KMS-11 (cell line): ENCODE results near the gene EGFL6.
"Not testable (repeated sequence)": the region's sequence is repeated elsewhere in the genome, so short reads cannot be mapped to it uniquely, and the experiment has no call there.

ENCODE experiments used
- H2AFZ ChIP-seq: fragments of 200-600 bp; sonication (generic); 2 replicates; pipeline ENCODE4 v1.6.1; 2016; ENCODE audit warnings: antibody characterized with exemption, mixed run types, low read depth
- H3K27ac ChIP-seq: fragments of 200-600 bp; sonication (generic); 2 replicates; pipeline ENCODE4 v1.6.1; 2016; ENCODE audit warnings: mild to moderate bottlenecking, mixed run types
- H3K27me3 ChIP-seq: fragments of 200-600 bp; sonication (generic); 2 replicates; pipeline ENCODE4 v1.6.1; 2017; ENCODE audit warnings: mild to moderate bottlenecking, low read depth, mixed run types, moderate library complexity; ENCODE audit not compliant: insufficient read depth
- H3K36me3 ChIP-seq: fragments of 200-600 bp; sonication (generic); 2 replicates; pipeline ENCODE4 v1.6.1; 2017; ENCODE audit warnings: mild to moderate bottlenecking, mixed run types; ENCODE audit not compliant: insufficient read depth
- H3K4me1 ChIP-seq: fragments of 200-600 bp; sonication (generic); 2 replicates; pipeline ENCODE4 v1.6.1; 2016; ENCODE audit warnings: mild to moderate bottlenecking, low read depth, mixed run types; ENCODE audit not compliant: poor library complexity, severe bottlenecking
- H3K4me2 ChIP-seq: fragments of 200-600 bp; sonication (generic); 2 replicates; pipeline ENCODE4 v1.7.0; 2016; ENCODE audit warnings: mild to moderate bottlenecking, mixed run types
- H3K4me3 ChIP-seq: fragments of 200-600 bp; sonication (generic); IDR thresholded peaks from 2 replicates; pipeline ENCODE4 v1.6.1; 2017; ENCODE audit warnings: low read depth, low read length, mixed read lengths; ENCODE audit not compliant: insufficient read depth
- H3K79me2 ChIP-seq: fragments of 200-600 bp; sonication (generic); 2 replicates; pipeline ENCODE4 v1.6.1; 2016; ENCODE audit warnings: low read depth, mixed run types; ENCODE audit not compliant: insufficient read depth
- H3K9ac ChIP-seq: fragments of 200-600 bp; sonication (generic); 2 replicates; pipeline ENCODE4 v1.6.1; 2016; ENCODE audit warnings: mild to moderate bottlenecking, mixed run types
- H4K20me1 ChIP-seq: fragments of 200-600 bp; sonication (generic); 2 replicates; pipeline ENCODE4 v1.6.1; 2016; ENCODE audit warnings: mild to moderate bottlenecking, mixed run types; ENCODE audit not compliant: insufficient read depth
- TF ChIP-seq, protein P1 (sequence below): fragments of 200-600 bp; sonication (generic); conservative IDR thresholded peaks from 2 replicates; pipeline ENCODE4 v1.6.1; 2017; ENCODE audit warnings: low read depth, mild to moderate bottlenecking, antibody characterized with exemption, low read length, moderate library complexity, mixed read lengths

EGFL6 gene

DNA sequence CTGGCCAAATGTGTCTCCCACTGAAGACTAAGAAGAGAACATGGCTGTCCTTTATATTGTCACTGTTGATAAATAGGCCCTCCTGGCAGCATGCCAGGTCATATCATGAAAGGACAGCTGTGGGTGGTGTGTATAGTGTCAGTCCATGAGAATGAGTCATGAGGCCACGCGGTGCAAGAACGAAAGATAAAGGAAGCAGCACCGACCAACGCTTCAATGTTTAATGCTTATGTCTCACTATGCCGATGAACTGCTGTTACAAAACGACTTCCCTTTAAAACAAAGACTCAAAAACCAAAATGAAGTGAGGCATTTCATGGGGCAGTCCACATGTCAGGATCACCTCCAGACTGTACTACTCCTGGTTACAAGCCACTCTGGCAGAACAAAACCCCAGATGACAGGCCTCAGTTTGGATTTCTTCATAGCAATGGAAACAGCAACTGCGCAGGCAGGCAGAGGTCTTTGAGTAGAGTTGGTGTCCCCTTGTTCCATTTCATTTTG lies 78.4 kb downstream of the EGFL6 start:
- Histone ChIP-seq H3K4me2 (no peak overlapping the region), H2AFZ (no peak overlapping the region), H3K79me2 (no peaks in the 10 kb centered on the region), H3K4me1 (peaks cover 13% of the 10 kb centered on the region), H3K27me3 (no peaks in the 10 kb centered on the region), H4K20me1 (no peaks in the 10 kb centered on the region), H3K27ac (no peak overlapping the region), H3K9ac (no peak overlapping the region), H3K4me3 (no peak overlapping the region), H3K36me3 (no peaks in the 10 kb centered on the region)
- TF ChIP-seq, protein P1, sequence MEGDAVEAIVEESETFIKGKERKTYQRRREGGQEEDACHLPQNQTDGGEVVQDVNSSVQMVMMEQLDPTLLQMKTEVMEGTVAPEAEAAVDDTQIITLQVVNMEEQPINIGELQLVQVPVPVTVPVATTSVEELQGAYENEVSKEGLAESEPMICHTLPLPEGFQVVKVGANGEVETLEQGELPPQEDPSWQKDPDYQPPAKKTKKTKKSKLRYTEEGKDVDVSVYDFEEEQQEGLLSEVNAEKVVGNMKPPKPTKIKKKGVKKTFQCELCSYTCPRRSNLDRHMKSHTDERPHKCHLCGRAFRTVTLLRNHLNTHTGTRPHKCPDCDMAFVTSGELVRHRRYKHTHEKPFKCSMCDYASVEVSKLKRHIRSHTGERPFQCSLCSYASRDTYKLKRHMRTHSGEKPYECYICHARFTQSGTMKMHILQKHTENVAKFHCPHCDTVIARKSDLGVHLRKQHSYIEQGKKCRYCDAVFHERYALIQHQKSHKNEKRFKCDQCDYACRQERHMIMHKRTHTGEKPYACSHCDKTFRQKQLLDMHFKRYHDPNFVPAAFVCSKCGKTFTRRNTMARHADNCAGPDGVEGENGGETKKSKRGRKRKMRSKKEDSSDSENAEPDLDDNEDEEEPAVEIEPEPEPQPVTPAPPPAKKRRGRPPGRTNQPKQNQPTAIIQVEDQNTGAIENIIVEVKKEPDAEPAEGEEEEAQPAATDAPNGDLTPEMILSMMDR, result no peak

DNA sequence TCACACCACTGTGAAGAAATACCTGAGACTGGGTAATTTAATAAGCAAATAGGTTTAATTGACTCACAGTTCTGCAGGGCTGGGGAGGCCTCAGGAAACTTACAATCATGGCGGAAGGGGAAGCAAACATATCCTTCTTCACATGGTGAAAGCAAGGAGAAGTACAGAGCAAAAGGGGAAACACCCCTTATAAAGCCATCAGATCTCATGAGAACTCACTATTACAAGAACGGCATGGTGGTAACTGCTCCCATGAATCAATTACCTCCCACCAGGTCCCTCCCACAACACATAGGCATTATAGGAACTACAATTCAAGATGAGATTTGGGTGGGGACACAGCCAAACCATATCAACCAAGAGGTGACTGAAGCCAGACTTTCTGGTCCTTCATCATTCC lies 78.9 kb downstream of the EGFL6 start:
- H3K4me3 ChIP-seq, H3K79me2 ChIP-seq, H2AFZ ChIP-seq, H3K27me3 ChIP-seq, H3K27ac ChIP-seq, H4K20me1 ChIP-seq, H3K4me2 ChIP-seq, H3K36me3 ChIP-seq, H3K9ac ChIP-seq: not testable (repeated sequence)
- peaks cover 13% of the 10 kb centered on the region for H3K4me1 ChIP-seq

DNA sequence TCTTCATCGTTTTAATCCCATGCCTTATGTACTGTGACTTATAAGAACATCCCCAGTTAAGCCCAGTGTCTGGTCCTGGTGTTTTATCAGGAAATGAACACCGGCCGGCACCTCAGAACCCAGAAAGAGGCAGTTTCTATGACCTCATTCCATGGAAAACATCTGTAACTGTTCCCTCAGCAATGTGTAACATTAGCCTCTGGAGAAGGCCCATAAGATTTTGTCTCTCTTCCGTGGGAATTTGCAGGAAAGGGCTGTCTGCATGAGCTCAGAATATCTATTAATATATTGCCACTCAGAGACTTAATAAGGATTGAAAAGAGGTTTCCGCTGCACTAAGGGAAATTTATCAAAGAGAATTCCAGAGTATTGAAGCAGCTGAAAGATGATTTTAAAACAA lies 80.4 kb downstream of the EGFL6 start:
- H4K20me1 ChIP-seq, result no peaks in the 10 kb centered on the region
- H3K4me1 ChIP-seq, result peaks cover 21% of the 10 kb centered on the region
- H3K36me3 ChIP-seq, result no peaks in the 10 kb centered on the region
- no peaks in the 10 kb centered on the region for H3K27me3 ChIP-seq
- H3K4me3 ChIP-seq, result no peak overlapping the region
- no peak overlapping the region for H2AFZ ChIP-seq
- no peak overlapping the region for H3K4me2 ChIP-seq
- H3K27ac ChIP-seq, result no peak overlapping the region
- peaks cover 5% of the 10 kb centered on the region for H3K79me2 ChIP-seq
- H3K9ac ChIP-seq, result no peak overlapping the region
- TF ChIP-seq, protein P1, result no peak

GRCh38 chrX:13650318-13650717 lies 80.9 kb downstream of the EGFL6 start:
- no peaks in the 10 kb centered on the region for H4K20me1 ChIP-seq
- peaks cover 21% of the 10 kb centered on the region for H3K4me1 ChIP-seq
- peaks cover 5% of the 10 kb centered on the region for H3K79me2 ChIP-seq
- no peak overlapping the region for H3K9ac ChIP-seq
- H3K4me3 ChIP-seq, result no peak overlapping the region
- H3K36me3 ChIP-seq, result no peaks in the 10 kb centered on the region
- no peak overlapping the region for H2AFZ ChIP-seq
- H3K4me2 ChIP-seq, result no peak overlapping the region
- TF ChIP-seq, protein P1, result no peak
- no peak overlapping the region for H3K27ac ChIP-seq
- no peaks in the 10 kb centered on the region for H3K27me3 ChIP-seq

DNA sequence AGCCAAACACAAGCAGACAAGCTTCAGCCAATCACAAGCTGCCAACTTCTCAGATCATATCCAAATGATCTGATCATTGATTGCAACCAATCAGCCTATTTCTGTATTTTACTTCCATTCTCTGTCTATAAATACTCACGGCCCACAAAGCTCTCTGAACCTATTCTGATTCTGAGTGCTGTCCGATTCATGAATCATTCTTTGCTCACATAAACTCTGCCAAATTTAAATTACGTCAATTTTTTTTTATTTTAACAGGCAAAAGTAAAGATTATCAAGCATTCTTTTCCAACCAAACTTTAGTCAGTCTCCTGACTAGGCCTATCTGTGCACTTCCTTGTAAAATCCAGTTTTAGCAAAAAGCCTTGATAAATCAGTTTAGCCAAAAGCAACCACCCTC lies 81.7 kb downstream of the EGFL6 start:
- H3K4me1 ChIP-seq, result peaks cover 15% of the 10 kb centered on the region
- peaks cover 5% of the 10 kb centered on the region for H3K79me2 ChIP-seq
- H4K20me1 ChIP-seq, result no peaks in the 10 kb centered on the region
- no peak overlapping the region for H2AFZ ChIP-seq
- H3K27ac ChIP-seq, result no peak overlapping the region
- H3K9ac ChIP-seq, result no peak overlapping the region
- H3K27me3 ChIP-seq, result no peaks in the 10 kb centered on the region
- H3K4me2 ChIP-seq, result no peak overlapping the region
- no peak overlapping the region for H3K4me3 ChIP-seq
- no peaks in the 10 kb centered on the region for H3K36me3 ChIP-seq
- TF ChIP-seq, protein P1, result no peak
